GM23338 (cell line): ENCODE results near the gene UBE2K.

ENCODE experiments used
- EZH2 ChIP-seq: fragments of 200-600 bp; sonication (generic); IDR thresholded peaks from one replicate; pipeline ENCODE4 v1.8.0; 2017; ENCODE audit warnings: antibody characterized with exemption, mild to moderate bottlenecking, low read depth; ENCODE audit not compliant: unreplicated experiment
- JUNB ChIP-seq: IDR thresholded peaks from one replicate; pipeline ENCODE4 v1.6.1; 2016; ENCODE audit warnings: antibody characterized with exemption; ENCODE audit not compliant: unreplicated experiment
- POLR2AphosphoS5 ChIP-seq: IDR thresholded peaks from 2 replicates; pipeline ENCODE4 v1.6.1; 2016; ENCODE audit warnings: antibody characterized with exemption, low read depth
- REST ChIP-seq: IDR thresholded peaks from one replicate; pipeline ENCODE4 v1.6.1; 2018; ENCODE audit warnings: antibody characterized with exemption; ENCODE audit not compliant: unreplicated experiment

GRCh38 chr4:39750216-39750615, 52.3 kb downstream of the UBE2K start:
- TF ChIP-seq POLR2AphosphoS5 (no peak), REST (no peak), EZH2 (no peak), JUNB (no peak)
